ENCODE results near the gene PFKFB3.

- TF ChIP-seq, protein P1, sequence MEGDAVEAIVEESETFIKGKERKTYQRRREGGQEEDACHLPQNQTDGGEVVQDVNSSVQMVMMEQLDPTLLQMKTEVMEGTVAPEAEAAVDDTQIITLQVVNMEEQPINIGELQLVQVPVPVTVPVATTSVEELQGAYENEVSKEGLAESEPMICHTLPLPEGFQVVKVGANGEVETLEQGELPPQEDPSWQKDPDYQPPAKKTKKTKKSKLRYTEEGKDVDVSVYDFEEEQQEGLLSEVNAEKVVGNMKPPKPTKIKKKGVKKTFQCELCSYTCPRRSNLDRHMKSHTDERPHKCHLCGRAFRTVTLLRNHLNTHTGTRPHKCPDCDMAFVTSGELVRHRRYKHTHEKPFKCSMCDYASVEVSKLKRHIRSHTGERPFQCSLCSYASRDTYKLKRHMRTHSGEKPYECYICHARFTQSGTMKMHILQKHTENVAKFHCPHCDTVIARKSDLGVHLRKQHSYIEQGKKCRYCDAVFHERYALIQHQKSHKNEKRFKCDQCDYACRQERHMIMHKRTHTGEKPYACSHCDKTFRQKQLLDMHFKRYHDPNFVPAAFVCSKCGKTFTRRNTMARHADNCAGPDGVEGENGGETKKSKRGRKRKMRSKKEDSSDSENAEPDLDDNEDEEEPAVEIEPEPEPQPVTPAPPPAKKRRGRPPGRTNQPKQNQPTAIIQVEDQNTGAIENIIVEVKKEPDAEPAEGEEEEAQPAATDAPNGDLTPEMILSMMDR (IDR thresholded peaks at IDR 0.05; ENCODE audit: poor library complexity) = no peak
- TF ChIP-seq EZH2phosphoT487 (IDR thresholded peaks at IDR 0.05; ENCODE audit: low read depth, severe bottlenecking, unreplicated experiment) (no peak), EZH2 (IDR thresholded peaks at IDR 0.05; ENCODE audit: borderline replicate concordance) (no peak)
Observed at GRCh38 chr10:6207658-6208057, 4.9 kb downstream of the PFKFB3 start.
